Measurements from ENCODE around the gene BCL2. TPM values are rescaled to one million over a fixed set of nuclear protein-coding genes. Genes with fewer than 3 reads are reported as not detected.

The BCL2 gene
- total RNA-seq, 4 donors from 2014 or later = 10.7 to 37.3 (median 24.2) TPM

DNA sequence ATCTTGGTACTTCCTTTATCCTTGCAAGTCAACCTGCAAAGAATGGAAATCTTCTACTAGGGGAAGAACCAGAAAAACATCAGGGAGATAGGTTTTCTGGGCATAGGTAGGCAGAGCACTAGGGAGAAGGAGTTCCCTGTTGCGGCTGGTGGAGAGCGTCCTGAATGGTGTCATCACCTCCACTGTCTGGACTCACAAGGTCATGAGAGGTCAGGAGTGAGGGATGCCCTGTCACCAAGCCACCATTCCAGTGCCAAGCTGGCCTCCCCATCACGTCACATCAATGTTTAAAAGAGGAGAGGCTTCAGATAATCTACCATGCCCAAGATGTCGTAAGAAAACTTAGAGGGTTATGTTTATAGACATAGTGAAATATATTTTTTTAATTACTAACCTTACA is 72.1 kb downstream of the BCL2 start:
- Histone ChIP-seq H3K36me3 (no peaks in the 10 kb centered on the region), H3K4me3 (no peak overlapping the region), H3K27ac (peak overlapping the region; percentile 45), H3K9me3 (no peaks in the 10 kb centered on the region), H3K4me1 (peaks cover 10% of the 10 kb centered on the region), H3K27me3 (no peaks in the 10 kb centered on the region)
- WGBS = 86% methylated on average over 4 of the region's 4 CpGs
- TF ChIP-seq, protein P1, sequence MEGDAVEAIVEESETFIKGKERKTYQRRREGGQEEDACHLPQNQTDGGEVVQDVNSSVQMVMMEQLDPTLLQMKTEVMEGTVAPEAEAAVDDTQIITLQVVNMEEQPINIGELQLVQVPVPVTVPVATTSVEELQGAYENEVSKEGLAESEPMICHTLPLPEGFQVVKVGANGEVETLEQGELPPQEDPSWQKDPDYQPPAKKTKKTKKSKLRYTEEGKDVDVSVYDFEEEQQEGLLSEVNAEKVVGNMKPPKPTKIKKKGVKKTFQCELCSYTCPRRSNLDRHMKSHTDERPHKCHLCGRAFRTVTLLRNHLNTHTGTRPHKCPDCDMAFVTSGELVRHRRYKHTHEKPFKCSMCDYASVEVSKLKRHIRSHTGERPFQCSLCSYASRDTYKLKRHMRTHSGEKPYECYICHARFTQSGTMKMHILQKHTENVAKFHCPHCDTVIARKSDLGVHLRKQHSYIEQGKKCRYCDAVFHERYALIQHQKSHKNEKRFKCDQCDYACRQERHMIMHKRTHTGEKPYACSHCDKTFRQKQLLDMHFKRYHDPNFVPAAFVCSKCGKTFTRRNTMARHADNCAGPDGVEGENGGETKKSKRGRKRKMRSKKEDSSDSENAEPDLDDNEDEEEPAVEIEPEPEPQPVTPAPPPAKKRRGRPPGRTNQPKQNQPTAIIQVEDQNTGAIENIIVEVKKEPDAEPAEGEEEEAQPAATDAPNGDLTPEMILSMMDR (IDR thresholded peaks at IDR 0.05) = no peak
- TF ChIP-seq POLR2AphosphoS5 (IDR thresholded peaks at IDR 0.05) (no peak), POLR2A (IDR thresholded peaks at IDR 0.05) (no peak), EP300 (IDR thresholded peaks at IDR 0.05) (no peak)
- DNase-seq (ENCODE audit: low spot score in 2 of 2) = no peak

- Histone ChIP-seq H3K36me3 (no peaks in the 10 kb centered on the region), H3K27me3 (no peaks in the 10 kb centered on the region), H3K4me3 (no peak overlapping the region), H3K27ac (no peak overlapping the region), H3K9me3 (no peaks in the 10 kb centered on the region), H3K4me1 (peaks cover 10% of the 10 kb centered on the region)
- 84% methylated on average over 3 of the region's 3 CpGs for WGBS
- no peak for DNase-seq (ENCODE audit: low spot score in 2 of 2)
- TF ChIP-seq, protein P1 (IDR thresholded peaks at IDR 0.05) = no peak
- TF ChIP-seq POLR2AphosphoS5 (IDR thresholded peaks at IDR 0.05) (no peak), POLR2A (IDR thresholded peaks at IDR 0.05) (no peak), EP300 (IDR thresholded peaks at IDR 0.05) (no peak)
Observed at GRCh38 chr18:63245600-63245999, 74.0 kb downstream of the BCL2 start.

DNA sequence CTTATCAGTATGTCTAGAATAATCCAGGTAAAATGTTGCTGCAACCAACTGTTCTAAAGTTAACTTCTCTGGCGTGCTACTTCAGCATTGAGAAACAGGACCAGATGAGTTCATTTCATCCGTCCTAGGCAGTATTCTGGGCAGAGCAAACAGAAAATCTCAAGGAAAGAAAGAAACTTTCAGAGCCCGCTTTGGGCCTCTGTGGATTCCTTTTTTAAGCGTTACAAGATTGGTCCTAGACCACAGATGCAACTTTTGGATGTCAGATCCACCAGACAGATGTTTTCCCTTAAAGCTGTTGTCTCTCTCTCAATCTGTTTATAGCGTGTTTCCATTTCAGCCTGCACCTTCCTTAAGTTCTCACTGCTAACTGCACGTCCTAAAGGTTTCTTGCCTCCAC is 75.0 kb downstream of the BCL2 start:
- H3K4me3 ChIP-seq = no peak overlapping the region
- WGBS = 77% methylated on average over 6 of the region's 6 CpGs
- peaks cover 10% of the 10 kb centered on the region for H3K4me1 ChIP-seq
- DNase-seq (ENCODE audit: low spot score in 2 of 2) = no peak
- no peaks in the 10 kb centered on the region for H3K9me3 ChIP-seq
- H3K27me3 ChIP-seq = no peaks in the 10 kb centered on the region
- TF ChIP-seq POLR2A (IDR thresholded peaks at IDR 0.05) = no peak
- TF ChIP-seq, protein P1 (IDR thresholded peaks at IDR 0.05) = no peak
- TF ChIP-seq EP300 (IDR thresholded peaks at IDR 0.05) = no peak
- no peak for TF ChIP-seq POLR2AphosphoS5 (IDR thresholded peaks at IDR 0.05)
- no peaks in the 10 kb centered on the region for H3K36me3 ChIP-seq
- peak overlapping the region; percentile 24 for H3K27ac ChIP-seq

- Histone ChIP-seq H3K9me3 (no peaks in the 10 kb centered on the region), H3K4me1 (peaks cover 29% of the 10 kb centered on the region), H3K36me3 (no peaks in the 10 kb centered on the region), H3K4me3 (no peak overlapping the region), H3K27me3 (no peaks in the 10 kb centered on the region), H3K27ac (no peak overlapping the region)
- 91% methylated on average over 7 of the region's 7 CpGs for WGBS
- no peak for DNase-seq (ENCODE audit: low spot score in 2 of 2)
- TF ChIP-seq, protein P1 (IDR thresholded peaks at IDR 0.05) = no peak
- no peak for TF ChIP-seq POLR2A (IDR thresholded peaks at IDR 0.05)
- TF ChIP-seq POLR2AphosphoS5 (IDR thresholded peaks at IDR 0.05) = no peak
- no peak for TF ChIP-seq EP300 (IDR thresholded peaks at IDR 0.05)
Observed at GRCh38 chr18:63241760-63242159, 77.8 kb downstream of the BCL2 start.

GRCh38 chr18:63241317-63241712 is 78.3 kb downstream of the BCL2 start:
- H3K4me1 ChIP-seq = peaks cover 32% of the 10 kb centered on the region
- no peak overlapping the region for H3K27ac ChIP-seq
- DNase-seq (ENCODE audit: low spot score in 2 of 2) = no peak
- H3K36me3 ChIP-seq = no peaks in the 10 kb centered on the region
- no peak overlapping the region for H3K4me3 ChIP-seq
- 68% methylated on average over 3 of the region's 3 CpGs for WGBS
- no peak for TF ChIP-seq EP300 (IDR thresholded peaks at IDR 0.05)
- no peak for TF ChIP-seq POLR2A (IDR thresholded peaks at IDR 0.05)
- TF ChIP-seq, protein P1 (IDR thresholded peaks at IDR 0.05) = no peak
- no peak for TF ChIP-seq POLR2AphosphoS5 (IDR thresholded peaks at IDR 0.05)
- H3K9me3 ChIP-seq = no peaks in the 10 kb centered on the region
- no peaks in the 10 kb centered on the region for H3K27me3 ChIP-seq
